ENCODE results near the gene ESF1. TPM values are rescaled to one million over a fixed set of nuclear protein-coding genes. Genes with fewer than 3 reads are reported as not detected.

ESF1 gene
- total and polyA plus RNA-seq, 4 donors, result 3.5 to 7.3 (median 5.7) TPM

DNA sequence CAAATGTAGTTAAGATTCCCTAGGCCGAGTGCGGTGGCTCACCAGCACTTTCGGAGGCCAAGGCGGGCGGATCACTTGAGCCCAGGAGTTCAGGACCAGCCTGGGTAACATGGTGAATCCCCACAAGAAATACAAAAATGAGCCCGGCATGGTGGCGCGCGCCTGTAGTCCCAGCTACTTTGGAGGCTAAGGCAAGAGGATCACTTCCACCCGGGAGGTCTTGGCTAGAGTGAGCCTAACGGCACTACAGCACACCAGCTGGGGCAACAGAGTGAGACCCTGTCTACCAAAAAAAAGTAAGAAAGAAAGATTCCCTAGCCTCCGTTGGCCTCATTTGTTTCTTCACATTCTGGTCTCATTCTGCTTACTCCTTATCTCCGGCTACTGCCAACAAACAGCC, 1.2 kb downstream of the ESF1 start (continued):
- TF ChIP-seq REST (IDR thresholded peaks at IDR 0.05), result no peak
- TF ChIP-seq HNF4A (conservative IDR thresholded peaks at IDR 0.05), result no peak
- no peak for TF ChIP-seq EGR1 (IDR thresholded peaks at IDR 0.05; ENCODE audit: low read depth in 2 of 2)
- no peak for TF ChIP-seq YY1 (IDR thresholded peaks at IDR 0.05)
- no peak for TF ChIP-seq FOXA1 (IDR thresholded peaks at IDR 0.05)
- no peak for TF ChIP-seq ATF3 (IDR thresholded peaks at IDR 0.05)
- TF ChIP-seq NR2F2 (IDR thresholded peaks at IDR 0.05), result no peak
- TF ChIP-seq JUND (IDR thresholded peaks at IDR 0.05), result no peak

GRCh38 chr20:13778827-13779226, 5.9 kb downstream of the ESF1 start:
- Histone ChIP-seq H3K27me3 (ENCODE audit: control insufficient read depth in 4 of 4, insufficient read depth in 4 of 4, low read length in 3 of 4) (no peaks in the 10 kb centered on the region), H3K9ac (ENCODE audit: low read depth in 1 of 2, low read length in 2 of 2) (no peak overlapping the region), H3K4me3 (ENCODE audit: low read depth in 1 of 3, low read length in 3 of 3) (no peak overlapping the region), H3K36me3 (ENCODE audit: control insufficient read depth in 4 of 4, insufficient read depth in 3 of 4, low read depth in 1 of 4, low read length in 3 of 4) (peaks cover 12 to 42% (median 27%) of the 10 kb centered on the region in 4 donors), H3K9me3 (ENCODE audit: control insufficient read depth in 4 of 4, low read length in 3 of 4) (no peaks in the 10 kb centered on the region), H3K27ac (ENCODE audit: low read depth in 1 of 2, low read length in 2 of 2) (no peak overlapping the region), H3K4me1 (ENCODE audit: control insufficient read depth in 4 of 4, insufficient read depth in 4 of 4, low read length in 3 of 4) (peaks cover 3 to 6% (median 5%) of the 10 kb centered on the region in 4 donors)
- DNase-seq (ENCODE audit: low spot score), result no peak
- no peak for TF ChIP-seq ZBTB33 (IDR thresholded peaks at IDR 0.05)
- no peak for TF ChIP-seq RAD21 (IDR thresholded peaks at IDR 0.05)
- TF ChIP-seq GABPA (IDR thresholded peaks at IDR 0.05 in 1 of 2, conservative IDR thresholded peaks at IDR 0.05 in 1 of 2), result no peak
- no peak for TF ChIP-seq REST (IDR thresholded peaks at IDR 0.05)
- no peak for TF ChIP-seq SP1 (IDR thresholded peaks at IDR 0.05)
- TF ChIP-seq FOXA1 (IDR thresholded peaks at IDR 0.05), result no peak
- TF ChIP-seq HNF4G (IDR thresholded peaks at IDR 0.05), result no peak
- TF ChIP-seq MAX (IDR thresholded peaks at IDR 0.05), result no peak
- no peak for TF ChIP-seq EGR1 (IDR thresholded peaks at IDR 0.05; ENCODE audit: low read depth in 2 of 2)
- no peak for TF ChIP-seq ATF3 (IDR thresholded peaks at IDR 0.05)
- no peak for TF ChIP-seq NR2F2 (IDR thresholded peaks at IDR 0.05)
- no peak for TF ChIP-seq HNF4A (conservative IDR thresholded peaks at IDR 0.05)
- no peak for TF ChIP-seq RXRA (IDR thresholded peaks at IDR 0.05)
- TF ChIP-seq, protein P1, sequence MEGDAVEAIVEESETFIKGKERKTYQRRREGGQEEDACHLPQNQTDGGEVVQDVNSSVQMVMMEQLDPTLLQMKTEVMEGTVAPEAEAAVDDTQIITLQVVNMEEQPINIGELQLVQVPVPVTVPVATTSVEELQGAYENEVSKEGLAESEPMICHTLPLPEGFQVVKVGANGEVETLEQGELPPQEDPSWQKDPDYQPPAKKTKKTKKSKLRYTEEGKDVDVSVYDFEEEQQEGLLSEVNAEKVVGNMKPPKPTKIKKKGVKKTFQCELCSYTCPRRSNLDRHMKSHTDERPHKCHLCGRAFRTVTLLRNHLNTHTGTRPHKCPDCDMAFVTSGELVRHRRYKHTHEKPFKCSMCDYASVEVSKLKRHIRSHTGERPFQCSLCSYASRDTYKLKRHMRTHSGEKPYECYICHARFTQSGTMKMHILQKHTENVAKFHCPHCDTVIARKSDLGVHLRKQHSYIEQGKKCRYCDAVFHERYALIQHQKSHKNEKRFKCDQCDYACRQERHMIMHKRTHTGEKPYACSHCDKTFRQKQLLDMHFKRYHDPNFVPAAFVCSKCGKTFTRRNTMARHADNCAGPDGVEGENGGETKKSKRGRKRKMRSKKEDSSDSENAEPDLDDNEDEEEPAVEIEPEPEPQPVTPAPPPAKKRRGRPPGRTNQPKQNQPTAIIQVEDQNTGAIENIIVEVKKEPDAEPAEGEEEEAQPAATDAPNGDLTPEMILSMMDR (IDR thresholded peaks at IDR 0.05; ENCODE audit: low read depth, low read length, missing input control), result no peak
- TF ChIP-seq YY1 (IDR thresholded peaks at IDR 0.05), result no peak
- TF ChIP-seq TAF1 (conservative IDR thresholded peaks at IDR 0.05), result no peak
- TF ChIP-seq FOXA2 (IDR thresholded peaks at IDR 0.05), result no peak
- 99% methylated on average over 3 of the region's 3 CpGs for WGBS

All from liver (tissue), 9 donors.